GM13976 (cell line): ENCODE data around the gene RAB26.

Source experiments
- DNase-seq: peaks from one replicate; pipeline ENCODE4 v3.0.0; 2012; ENCODE audit warnings: low spot score
- CTCF ChIP-seq: IDR thresholded peaks from 2 replicates; pipeline ENCODE4 v1.5.1; 2012; ENCODE audit warnings: borderline replicate concordance, mild to moderate bottlenecking; ENCODE audit not compliant: insufficient read depth; ENCODE audit errors: extremely low read depth, missing control alignments, control extremely low read depth
- in situ Hi-C: fragments of 300-500 bp; cut with MboI; formaldehyde crosslinking; loops from one replicate; pipeline ENCODE4 v1.12.0; 2022; ENCODE audit warnings: low sequenced_read_pairs, mixed read lengths, inconsistent platforms; ENCODE audit not compliant: unreplicated experiment

The RAB26 gene

GRCh38 chr16:2143878-2144485 is 4.4 kb upstream of the RAB26 start:
- no peak for TF ChIP-seq CTCF
- DNase-seq = no peak
- in situ Hi-C loops = no loop called here

- no peak for TF ChIP-seq CTCF
- DNase-seq = no peak
- in situ Hi-C loops = no loop called here
These were observed 2.6 kb upstream of the RAB26 start for GRCh38 chr16:2145843-2146242.

- no peak for DNase-seq
- TF ChIP-seq CTCF = no peak
- in situ Hi-C loops = no loop called here
These were observed 1.0 kb upstream of the RAB26 start for GRCh38 chr16:2147378-2147777.

GRCh38 chr16:2148714-2149629 is 547 bp downstream of the RAB26 start:
- in situ Hi-C loops = no loop called here
- peak; percentile 64 for DNase-seq
- TF ChIP-seq CTCF = no peak

- TF ChIP-seq CTCF = no peak
- in situ Hi-C loops = no loop called here
- DNase-seq = no peak
These were observed 1.4 kb downstream of the RAB26 start for GRCh38 chr16:2149630-2150417.

GRCh38 chr16:2150418-2151187 is 2.2 kb downstream of the RAB26 start:
- TF ChIP-seq CTCF = no peak
- no peak for DNase-seq
- in situ Hi-C loops = no loop called here
